Naive thymus-derived CD4-positive, alpha-beta T cell (primary cell): ENCODE measurements around the gene RBL1. TPM values are rescaled to one million over a fixed set of nuclear protein-coding genes. Genes with fewer than 3 reads are reported as not detected.

Experiments
- ATAC-seq: fragments of 150-1000 bp; cut with Tn5 transposase; 2 replicates; pipeline ENCODE4 v1.10.0; 2021; ENCODE audit warnings: mild to moderate bottlenecking, moderate library complexity
- CTCF ChIA-PET: fragments of 350-600 bp; sonication (Branson Sonifier 250); formaldehyde crosslinking; loops from one replicate; lab custom pipeline; 2021; ENCODE audit warnings: antibody characterized with exemption; lab: Charles Lee
- POLR2A ChIA-PET: fragments of 350-600 bp; sonication (Branson Sonifier 250); formaldehyde crosslinking; loops from one replicate; lab custom pipeline; 2021; ENCODE audit warnings: antibody characterized with exemption, inconsistent platforms; lab: Charles Lee
- DNase-seq, 9 donors: peaks; one replicate each; pipeline versions ENCODE4 v3.0.0 to v3.0.0-alpha.2; 2020 to 2022; ENCODE audit warnings: mixed read lengths in 1 of 9
- H3K27ac ChIP-seq: one replicate; pipeline ENCODE4 v1.7.0; 2013; ENCODE audit warnings: mild to moderate bottlenecking, low read depth, low read length, moderate library complexity
- H3K27me3 ChIP-seq, 2 donors: one replicate each; pipeline ENCODE4 v1.7.0; 2013; ENCODE audit warnings: low read length in 2 of 2, mild to moderate bottlenecking in 2 of 2, moderate library complexity in 2 of 2; ENCODE audit not compliant: control insufficient read depth in 2 of 2, insufficient read depth in 2 of 2
- H3K36me3 ChIP-seq, 3 experiments: 1 replicate in 2 of 3; 2 replicates in 1 of 3; pipeline ENCODE4 v1.7.0; 2013; ENCODE audit warnings: low read length in 3 of 3, mild to moderate bottlenecking in 3 of 3, moderate library complexity in 1 of 3; ENCODE audit not compliant: insufficient read depth in 3 of 3, control insufficient read depth in 2 of 3
- H3K4me1 ChIP-seq, 2 donors: one replicate each; pipeline ENCODE4 v1.7.0; 2013; ENCODE audit warnings: low read length in 2 of 2, mild to moderate bottlenecking in 2 of 2, moderate library complexity in 1 of 2; ENCODE audit not compliant: control insufficient read depth in 2 of 2, insufficient read depth in 2 of 2
- H3K4me3 ChIP-seq: 2 replicates; pipeline ENCODE4 v1.7.0; 2013; ENCODE audit warnings: mild to moderate bottlenecking, low read length
- H3K9me3 ChIP-seq, 3 experiments: 1 replicate in 2 of 3; 2 replicates in 1 of 3; pipeline ENCODE4 v1.7.0; 2013; ENCODE audit warnings: low read length in 3 of 3; ENCODE audit not compliant: control insufficient read depth in 2 of 3
- H3K27ac Mint-ChIP-seq, 9 donors: one replicate each; pipeline ENCODE4 v1.8.0; 2020 to 2022; ENCODE audit warnings: mixed read lengths in 9 of 9, mild to moderate bottlenecking in 8 of 9, moderate library complexity in 5 of 9, inconsistent platforms in 2 of 9
- H3K27me3 Mint-ChIP-seq, 5 donors: one replicate each; pipeline ENCODE4 v1.8.0; 2021 to 2022; ENCODE audit warnings: mixed read lengths in 5 of 5, mild to moderate bottlenecking in 1 of 5
- H3K36me3 Mint-ChIP-seq, 5 donors: one replicate each; pipeline ENCODE4 v1.8.0; 2020 to 2022; ENCODE audit warnings: mixed read lengths in 5 of 5, mild to moderate bottlenecking in 3 of 5, inconsistent platforms in 1 of 5
- H3K4me1 Mint-ChIP-seq, 7 donors: one replicate each; pipeline ENCODE4 v1.8.0; 2020 to 2022; ENCODE audit warnings: mixed read lengths in 7 of 7, mild to moderate bottlenecking in 3 of 7, inconsistent platforms in 1 of 7
- H3K4me3 Mint-ChIP-seq, 10 donors: one replicate each; pipeline ENCODE4 v1.8.0; 2020 to 2022; ENCODE audit warnings: mild to moderate bottlenecking in 10 of 10, mixed read lengths in 10 of 10, moderate library complexity in 6 of 10, inconsistent platforms in 2 of 10
- H3K9me3 Mint-ChIP-seq, 11 donors: one replicate each; pipeline ENCODE4 v1.8.0; 2020 to 2022; ENCODE audit warnings: mixed read lengths in 11 of 11, mild to moderate bottlenecking in 4 of 11, inconsistent platforms in 1 of 11, moderate library complexity in 1 of 11
- intact Hi-C, 2 donors: fragments of 100-400 bp; cut with micrococcal nuclease; formaldehyde crosslinking; loops; one replicate each; pipeline ENCODE4 v1.15.1; 2023
- polyA plus RNA-seq, 2 donors: library from polyadenylated mRNA; unstranded; fragments of 300-500 nt; fragmentation: Illumina TruSeq; gene quantifications; one replicate each; pipeline ENCODE4 v1.2.3, GENCODE V29; 2021
- total RNA-seq, 6 experiments: library from RNA in 5 of 6; stranded (reverse) in 5 of 6; gene quantifications; 1 replicate in 5 of 6; 2 replicates in 1 of 6; pipeline ENCODE4 v1.2.3 and lab custom pipeline; 2021 to 2026

Gene RBL1
- total and polyA plus RNA-seq, 7 experiments from 2014 or later = 10.0 to 51.2 (median 28.3) TPM

- Mint-ChIP-seq H3K4me1 (peaks cover 2 to 37% (median 29%) of the 10 kb centered on the region in 7 donors), H3K27me3 (no peaks in the 10 kb centered on the region), H3K27ac (peak overlapping the region; percentile 62 to 89 (median 82)), H3K36me3 (peaks cover 0 to 36% (median 17%) of the 10 kb centered on the region in 5 donors), H3K9me3 (peaks cover 0 to 3% (median 0%) of the 10 kb centered on the region in 11 donors), H3K4me3 (peak overlapping the region in 3 of 10 donors; percentile 5 to 42 (median 17))
- intact Hi-C loops = loop anchor here (1.0 to 5.0 kb wide), 6 partner anchors 11 to 450 kb away; partner anchors contain the start of gene SAMHD1 (in 1 of the 2)
- Histone ChIP-seq H3K27me3 (no peaks in the 10 kb centered on the region), H3K36me3 (peaks cover 0 to 11% (median 0%) of the 10 kb centered on the region in 3 experiments), H3K9me3 (no peaks in the 10 kb centered on the region), H3K4me3 (no peak overlapping the region), H3K27ac (no peak overlapping the region), H3K4me1 (peaks cover 12% of the 10 kb centered on the region in 2 donors)
- ChIA-PET POLR2A (interaction anchor here (0.6 to 3.7 kb wide), 9 partner anchors 14 to 163 kb away, joined by 3 to 22 read pairs (median 3); partner anchors contain the start of gene RBL1), CTCF (interaction anchor here (0.6 to 5.6 kb wide), 18 partner anchors 9 to 163 kb away, joined by 3 to 113 read pairs (median 4); partner anchors contain the start of genes MROH8, RBL1 and RPN2)
- ATAC-seq (peak; percentile 61), DNase-seq (peak in 7 of 9 donors; percentile 21 to 64 (median 54))
Measured at GRCh38 chr20:37081717-37082289, 14.0 kb downstream of the RBL1 start.

DNA sequence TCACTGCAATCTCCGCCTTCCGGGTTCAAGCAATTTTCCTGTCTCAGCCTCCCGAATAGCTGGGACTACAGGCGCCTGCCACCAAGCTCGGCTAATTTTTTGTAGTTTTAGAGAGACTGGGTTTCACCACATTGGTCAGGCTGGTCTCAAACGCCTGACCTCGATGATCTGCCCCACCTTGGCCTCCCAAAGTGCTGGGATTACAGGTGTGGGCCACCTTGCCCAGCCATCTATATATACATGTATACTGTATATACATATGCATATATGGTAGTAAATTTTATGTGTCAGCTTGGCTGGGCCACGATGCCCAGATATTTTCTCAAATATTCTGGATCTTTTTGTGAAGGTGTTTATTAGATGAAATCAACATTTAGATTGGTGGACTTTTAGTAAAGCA is 18.8 kb downstream of the RBL1 start:
- DNase-seq (no peak), ATAC-seq (no peak)
- no peak overlapping the region for H3K4me3 ChIP-seq
- no peaks in the 10 kb centered on the region for H3K9me3 ChIP-seq
- H3K36me3 ChIP-seq = no peaks in the 10 kb centered on the region
- Mint-ChIP-seq H3K36me3 (peaks cover 0 to 39% (median 26%) of the 10 kb centered on the region in 5 donors), H3K4me1 (peaks cover 6 to 54% (median 40%) of the 10 kb centered on the region in 7 donors), H3K4me3 (no peak overlapping the region), H3K27ac (peak overlapping the region in 1 of 9 donors; percentile 54), H3K27me3 (no peaks in the 10 kb centered on the region), H3K9me3 (peaks cover 0 to 8% (median 0%) of the 10 kb centered on the region in 11 donors)
- H3K27me3 ChIP-seq = no peaks in the 10 kb centered on the region
- ChIA-PET POLR2A (interaction anchor here (0.6 to 1.7 kb wide), 5 partner anchors 17 to 874 kb away, joined by 3 to 5 read pairs (median 3); no protein-coding TSS in a partner anchor), CTCF (interaction anchor here (0.7 to 2.9 kb wide), 3 partner anchors 11 to 80 kb away, joined by 3 to 18 read pairs (median 4); no protein-coding TSS in a partner anchor)
- H3K4me1 ChIP-seq = peaks cover 15 to 18% of the 10 kb centered on the region in 2 donors
- H3K27ac ChIP-seq = no peak overlapping the region
- intact Hi-C loops = loop anchor here in 1 of 2 donors (10.0 kb wide), 1 partner anchor 132 kb away; no protein-coding TSS in a partner anchor

DNA sequence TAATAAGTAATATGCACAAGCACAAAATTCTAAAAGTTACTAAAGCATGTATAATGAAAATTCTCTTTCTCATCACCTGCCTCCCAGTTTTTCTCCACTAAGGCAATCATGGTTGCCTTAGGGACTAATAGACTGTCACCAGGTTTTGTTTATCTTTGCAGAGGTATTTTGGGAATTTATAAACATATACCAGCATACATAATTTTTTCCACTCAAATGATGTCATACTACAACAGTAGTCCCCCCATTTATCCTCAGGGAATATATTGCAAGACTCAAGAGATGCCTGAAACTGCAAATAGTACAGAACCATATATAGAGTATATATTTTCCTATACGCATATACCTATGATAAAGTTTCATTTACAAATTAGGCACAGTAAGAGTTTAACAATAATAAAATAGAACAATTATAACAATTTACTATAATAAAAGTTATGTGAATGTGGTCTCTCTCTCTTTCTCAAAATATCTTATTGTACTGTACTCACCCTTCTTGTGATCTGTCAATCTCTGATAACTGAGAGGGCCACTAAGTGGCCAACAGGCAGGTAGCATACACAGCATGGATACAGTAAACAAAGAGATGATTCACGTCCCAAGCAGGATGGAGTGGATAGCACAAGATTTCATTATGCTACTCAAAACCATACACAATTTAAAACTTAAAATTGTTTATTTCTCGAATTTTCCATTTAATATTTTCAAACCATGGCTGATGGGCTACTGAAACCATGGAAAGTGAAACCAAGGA is 19.7 kb downstream of the RBL1 start:
- CTCF ChIA-PET = interaction anchor here (1.0 to 2.9 kb wide), 2 partner anchors 12 to 68 kb away, joined by 3 to 18 read pairs; no protein-coding TSS in a partner anchor
- no peak for ATAC-seq

GRCh38 chr20:37072293-37073196 is 23.3 kb downstream of the RBL1 start:
- Mint-ChIP-seq H3K4me1 (peaks cover 15 to 37% (median 29%) of the 10 kb centered on the region in 7 donors), H3K27ac (peak overlapping the region; percentile 70 to 93 (median 87)), H3K4me3 (peak overlapping the region in 9 of 10 donors; percentile 16 to 69 (median 49)), H3K9me3 (peaks cover 0 to 5% (median 0%) of the 10 kb centered on the region in 11 donors), H3K27me3 (no peaks in the 10 kb centered on the region), H3K36me3 (peaks cover 0 to 29% (median 22%) of the 10 kb centered on the region in 5 donors)
- Histone ChIP-seq H3K4me3 (no peak overlapping the region), H3K27ac (no peak overlapping the region), H3K4me1 (peaks cover 14 to 19% of the 10 kb centered on the region in 2 donors), H3K9me3 (no peaks in the 10 kb centered on the region), H3K36me3 (no peaks in the 10 kb centered on the region), H3K27me3 (no peaks in the 10 kb centered on the region)
- DNase-seq = no peak
- ChIA-PET CTCF (interaction anchor here (0.6 to 2.1 kb wide), 5 partner anchors 10 to 67 kb away, joined by 3 to 11 read pairs (median 3); partner anchors contain the start of gene RBL1), POLR2A (interaction anchor here (0.6 to 1.5 kb wide), 5 partner anchors 19 to 109 kb away, joined by 3 to 5 read pairs (median 3); no protein-coding TSS in a partner anchor)
- ATAC-seq = no peak
- intact Hi-C loops = loop anchor here in 1 of 2 donors (10.0 kb wide), 1 partner anchor 128 kb away; no protein-coding TSS in a partner anchor

More for the DNA sequence above, 19.7 kb downstream of the RBL1 start:
- Histone ChIP-seq H3K27me3 (no peaks in the 10 kb centered on the region), H3K9me3 (no peaks in the 10 kb centered on the region), H3K4me3 (no peak overlapping the region), H3K4me1 (peaks cover 14 to 18% of the 10 kb centered on the region in 2 donors), H3K36me3 (no peaks in the 10 kb centered on the region), H3K27ac (no peak overlapping the region)
- no peak for DNase-seq
- peak overlapping the region in 1 of 9 donors; percentile 54 for H3K27ac Mint-ChIP-seq
- intact Hi-C loops = loop anchor here in 1 of 2 donors (10.0 kb wide), 1 partner anchor 131 kb away; no protein-coding TSS in a partner anchor
- H3K4me3 Mint-ChIP-seq = no peak overlapping the region
- no peaks in the 10 kb centered on the region for H3K27me3 Mint-ChIP-seq
- H3K4me1 Mint-ChIP-seq = peaks cover 12 to 54% (median 40%) of the 10 kb centered on the region in 7 donors
- POLR2A ChIA-PET = interaction anchor here (0.6 kb wide), 1 partner anchor 539 kb away, joined by 3 read pairs; no protein-coding TSS in a partner anchor
- H3K9me3 Mint-ChIP-seq = peaks cover 0 to 8% (median 0%) of the 10 kb centered on the region in 11 donors
- peaks cover 0 to 43% (median 31%) of the 10 kb centered on the region in 5 donors for H3K36me3 Mint-ChIP-seq

- H3K27me3 ChIP-seq = no peaks in the 10 kb centered on the region
- CTCF ChIA-PET = interaction anchor here (1.0 to 1.3 kb wide), 3 partner anchors 10 to 41 kb away, joined by 3 read pairs; partner anchors contain the start of gene RBL1
Measured at GRCh38 chr20:37071481-37071911, 24.3 kb downstream of the RBL1 start.

More at GRCh38 chr20:37071481-37071911, 24.3 kb downstream of the RBL1 start:
- Histone ChIP-seq H3K9me3 (no peaks in the 10 kb centered on the region), H3K4me1 (peaks cover 14 to 19% of the 10 kb centered on the region in 2 donors), H3K36me3 (peaks cover 0 to 3% (median 0%) of the 10 kb centered on the region in 3 experiments), H3K27ac (peak overlapping the region; percentile 49), H3K4me3 (no peak overlapping the region)
- POLR2A ChIA-PET = interaction anchor here (0.7 kb wide), 1 partner anchor 44 kb away, joined by 4 read pairs; no protein-coding TSS in a partner anchor
- intact Hi-C loops = loop anchor here (1.0 to 10.0 kb wide), 2 partner anchors 10 to 127 kb away; no protein-coding TSS in a partner anchor
- Mint-ChIP-seq H3K27me3 (no peaks in the 10 kb centered on the region), H3K4me1 (peaks cover 14 to 33% (median 29%) of the 10 kb centered on the region in 7 donors), H3K9me3 (peaks cover 0 to 5% (median 0%) of the 10 kb centered on the region in 11 donors), H3K4me3 (peak overlapping the region; percentile 39 to 69 (median 57)), H3K36me3 (peaks cover 3 to 29% (median 26%) of the 10 kb centered on the region in 5 donors), H3K27ac (peak overlapping the region; percentile 80 to 93 (median 87))
- DNase-seq (peak in 6 of 9 donors; percentile 13 to 31 (median 21)), ATAC-seq (peak; percentile 48)
